GM21528 (cell line): Measurements from ENCODE around the gene FZD4.
"Not testable (repeated sequence)": the region's sequence is repeated elsewhere in the genome, so short reads cannot be mapped to it uniquely, and the experiment has no call there.

Experiments
- ATAC-seq: cut with Tn5 transposase; IDR thresholded peaks from one replicate; pipeline ENCODE4 v1.9.1; 2021; ENCODE audit warnings: mild to moderate bottlenecking, moderate library complexity; ENCODE audit not compliant: unreplicated experiment, low FRiP score

The FZD4 gene

DNA sequence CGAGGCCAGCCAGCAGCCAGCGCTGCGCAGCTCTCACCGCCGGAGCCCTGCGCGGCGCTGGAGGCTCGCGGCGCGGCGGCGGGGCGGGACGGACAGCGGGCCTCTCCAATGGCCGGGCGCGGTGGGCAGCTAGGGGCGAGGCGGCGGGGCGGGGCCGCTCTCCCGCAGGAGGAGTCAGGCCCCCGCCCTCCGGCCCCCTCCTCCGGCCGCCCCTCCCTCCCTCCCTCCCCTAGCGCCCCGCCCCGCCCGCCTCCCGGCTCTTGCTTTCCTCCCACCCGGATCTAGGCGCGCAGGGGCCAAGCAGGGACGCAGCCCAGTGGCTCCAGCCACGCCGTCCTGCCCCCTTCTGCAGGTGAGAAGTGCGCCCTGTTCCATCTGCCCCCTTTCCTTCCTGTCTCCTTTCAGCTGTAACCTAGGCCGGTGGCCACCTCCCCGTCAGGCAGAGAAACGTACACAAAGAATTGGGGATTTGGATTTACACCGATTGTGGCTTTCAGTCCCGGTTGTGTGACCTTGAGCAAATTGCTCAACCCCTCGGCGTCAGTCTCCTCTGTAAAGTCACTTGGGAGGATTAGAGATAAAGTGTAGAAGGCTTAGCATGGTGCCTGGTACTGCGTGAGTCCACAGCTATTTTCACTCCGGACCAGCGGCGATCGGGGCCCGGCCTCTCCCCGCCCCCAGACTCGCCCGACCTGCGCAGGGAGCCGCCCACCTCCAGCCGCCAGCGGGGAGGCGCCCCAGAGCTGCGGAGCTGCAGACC is at the start of gene FZD4:
Gene FZD4 (minus strand): TSS at position 35 of the 760 bp plus-strand sequence. CDS start 310 bp downstream, outside the sequence.
- peak; percentile 96 for ATAC-seq

DNA sequence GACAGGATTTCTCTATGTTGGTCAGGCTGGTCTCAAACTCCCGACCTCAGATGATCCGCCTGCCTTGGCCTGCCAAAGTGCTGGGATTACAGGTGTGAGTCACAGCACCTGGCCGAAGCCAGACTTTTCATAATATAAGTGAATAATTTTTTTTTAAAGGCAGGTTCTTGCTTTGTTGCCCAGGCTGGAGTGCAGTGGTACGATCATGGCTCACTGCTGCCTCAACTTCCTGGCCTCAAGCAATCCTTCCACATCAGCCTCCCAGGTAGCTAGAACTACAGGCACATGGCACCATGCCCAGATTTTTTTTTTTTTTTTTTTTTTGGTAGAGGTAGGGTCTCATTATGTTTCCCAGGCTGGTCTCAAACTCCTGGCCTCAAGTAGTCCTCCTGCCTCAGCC is 49.1 kb upstream of the FZD4 start:
- ATAC-seq = not testable (repeated sequence)

DNA sequence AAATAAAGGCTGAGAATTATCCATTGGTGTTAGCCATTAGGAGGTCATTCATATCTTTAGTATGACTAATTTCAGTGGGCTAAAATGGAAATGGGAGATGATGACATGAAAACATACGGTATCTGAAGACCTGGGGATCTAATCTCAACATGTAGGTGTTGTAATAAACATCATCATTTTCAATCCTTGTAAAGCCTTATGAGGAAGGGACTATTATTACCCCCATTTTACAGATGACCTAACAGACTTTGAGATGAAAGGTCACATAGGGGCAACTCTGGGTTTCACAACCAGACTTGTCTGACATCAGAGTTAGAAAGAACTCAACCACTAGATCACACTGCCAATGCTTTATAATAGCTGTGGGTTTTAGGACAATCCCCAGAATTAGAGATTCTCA is 47.7 kb upstream of the FZD4 start:
- no peak for ATAC-seq

DNA sequence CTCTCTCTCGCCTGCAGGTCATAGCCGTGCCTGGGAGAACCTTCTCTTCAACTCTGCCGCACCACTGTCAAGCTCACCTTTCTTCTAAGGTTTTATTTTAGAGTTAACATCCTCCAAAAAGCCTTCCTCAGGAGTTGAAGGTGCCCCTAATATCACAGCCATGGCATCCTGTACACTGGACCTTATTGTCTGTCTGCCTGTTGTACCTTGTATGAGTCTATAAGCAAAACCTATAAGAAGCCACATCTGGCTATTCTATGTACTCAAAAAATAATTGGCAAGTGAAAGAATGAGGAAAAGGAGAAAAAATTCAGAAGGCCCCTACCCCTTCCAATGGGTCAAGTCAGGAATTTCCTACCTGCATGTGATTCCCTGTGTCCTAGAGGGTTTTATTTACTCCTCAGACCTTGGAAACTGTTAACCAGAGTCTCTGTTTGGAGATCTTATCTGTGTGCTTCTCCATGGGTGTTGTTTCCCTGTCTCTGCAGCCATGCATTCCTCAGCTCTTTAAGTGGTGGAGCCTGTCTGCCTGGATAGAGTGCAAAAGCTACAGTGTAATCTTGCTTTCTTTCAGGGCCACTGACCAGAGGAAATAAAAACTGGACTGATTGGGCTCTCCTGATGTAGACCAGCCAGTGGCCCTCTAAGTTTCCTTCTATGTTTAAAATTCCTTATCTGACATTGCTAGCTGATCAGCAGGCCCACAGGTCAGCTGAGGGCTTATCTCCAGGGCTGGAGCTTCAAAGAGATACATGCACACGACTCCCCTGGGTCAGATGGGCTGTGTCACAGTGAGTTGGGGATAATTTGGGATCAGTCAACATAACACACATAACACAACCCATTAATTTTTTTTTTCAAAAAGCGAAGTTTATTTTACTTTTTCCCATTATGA is 44.9 kb upstream of the FZD4 start:
- ATAC-seq = no peak

DNA sequence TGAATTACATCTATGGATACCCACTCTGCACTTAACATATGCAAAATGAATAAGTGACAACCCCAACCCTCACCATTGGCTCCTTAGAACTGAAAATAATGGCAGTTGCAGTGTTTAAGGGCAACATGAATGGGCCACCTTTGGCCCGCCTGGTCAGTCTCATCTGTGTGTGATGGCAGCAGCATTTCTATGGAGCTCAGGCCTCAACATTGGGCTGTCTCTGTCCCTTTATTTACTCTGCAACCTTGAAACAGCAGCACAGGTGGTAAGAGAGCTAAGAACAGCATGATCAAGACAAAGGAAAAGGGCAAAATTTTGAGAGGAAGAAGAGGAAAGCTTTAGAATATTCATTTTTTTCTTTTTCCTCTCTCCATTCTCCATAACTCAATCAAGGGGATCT is 44.2 kb upstream of the FZD4 start:
- no peak for ATAC-seq

DNA sequence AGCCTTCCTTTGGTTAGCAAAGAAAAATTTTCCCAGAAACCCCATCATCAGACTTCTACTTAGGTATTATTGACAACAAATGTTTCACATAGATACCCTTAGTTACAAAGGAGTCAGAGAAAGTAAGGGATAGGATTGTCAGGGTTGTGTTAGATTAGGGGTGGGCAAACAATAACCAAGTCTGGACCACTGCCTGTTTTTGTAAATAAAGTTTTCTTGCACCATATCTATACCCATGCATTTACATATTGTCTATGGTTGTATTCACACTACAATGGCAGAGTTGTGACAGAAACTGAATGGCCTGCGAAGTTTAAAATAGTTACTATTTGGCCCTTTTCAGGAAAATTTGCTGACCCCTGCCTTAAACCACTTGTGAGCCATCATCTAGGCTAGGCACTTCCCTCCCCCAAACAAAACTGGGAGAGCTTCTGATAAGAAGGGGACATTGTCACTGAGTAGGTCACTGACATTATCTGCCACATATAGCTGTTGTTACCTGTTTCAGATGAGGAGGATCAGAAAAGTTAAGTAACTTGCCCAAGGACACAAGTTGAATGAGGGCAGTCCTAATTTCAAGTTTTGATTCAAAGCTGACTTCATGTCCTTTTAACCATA is 41.9 kb upstream of the FZD4 start:
- no peak for ATAC-seq

DNA sequence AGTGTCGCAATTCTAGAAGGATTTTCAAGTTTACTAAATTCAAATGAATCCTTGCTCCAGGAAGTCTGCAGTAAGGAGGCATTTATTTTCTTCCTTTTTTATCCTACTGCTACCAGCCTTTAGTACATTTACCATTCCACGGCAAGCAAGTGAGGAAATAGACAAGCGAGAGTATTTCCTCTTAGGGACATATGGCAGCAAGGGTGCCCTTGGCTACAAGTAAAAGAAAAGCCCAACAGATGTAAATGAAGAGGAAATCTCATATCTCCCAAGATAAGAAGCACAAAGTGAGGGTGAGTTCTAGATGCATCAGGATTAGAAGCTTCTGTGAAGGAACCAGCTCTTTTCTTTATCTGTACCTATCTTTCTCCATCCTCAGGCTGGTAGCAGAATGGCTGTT is 37.8 kb upstream of the FZD4 start:
- no peak for ATAC-seq

DNA sequence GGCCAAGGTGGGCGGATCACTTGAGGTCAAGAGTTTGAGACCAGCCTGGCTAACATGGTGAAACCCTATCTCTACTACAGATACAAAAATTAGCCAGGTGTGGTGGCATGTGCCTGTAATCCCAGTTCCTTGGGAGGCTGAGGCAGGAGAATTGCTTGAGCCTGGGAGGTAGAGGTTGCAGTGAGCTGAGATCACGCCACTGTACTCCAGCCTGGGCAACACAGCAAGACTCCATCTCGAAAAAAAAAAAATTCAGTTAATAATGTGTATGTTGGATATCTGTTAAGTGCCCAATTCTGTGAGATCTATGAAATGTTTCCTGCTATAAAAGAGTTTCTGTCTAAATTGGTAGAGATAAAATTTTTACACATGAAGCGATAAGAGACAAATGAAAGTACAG is 37.1 kb upstream of the FZD4 start:
- not testable (repeated sequence) for ATAC-seq

DNA sequence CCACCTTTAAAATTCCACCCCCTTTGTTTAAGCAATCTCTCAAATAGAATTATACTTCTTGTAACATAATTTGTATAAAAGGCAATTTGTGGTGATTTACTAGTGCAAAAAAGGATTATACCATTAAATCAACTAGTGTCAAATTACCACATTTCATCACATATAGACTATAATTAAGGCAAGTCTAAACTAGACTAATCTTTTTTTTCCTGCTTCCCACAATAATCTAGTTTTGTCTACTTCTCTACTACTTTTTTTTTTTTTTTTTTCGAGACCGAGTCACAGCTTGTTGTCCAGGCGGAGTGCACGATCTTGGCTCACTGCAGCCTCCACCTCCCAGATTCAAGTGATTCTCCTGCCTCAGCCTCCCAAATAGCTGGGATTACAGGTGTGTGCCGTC is 36.1 kb upstream of the FZD4 start:
- ATAC-seq = no peak

DNA sequence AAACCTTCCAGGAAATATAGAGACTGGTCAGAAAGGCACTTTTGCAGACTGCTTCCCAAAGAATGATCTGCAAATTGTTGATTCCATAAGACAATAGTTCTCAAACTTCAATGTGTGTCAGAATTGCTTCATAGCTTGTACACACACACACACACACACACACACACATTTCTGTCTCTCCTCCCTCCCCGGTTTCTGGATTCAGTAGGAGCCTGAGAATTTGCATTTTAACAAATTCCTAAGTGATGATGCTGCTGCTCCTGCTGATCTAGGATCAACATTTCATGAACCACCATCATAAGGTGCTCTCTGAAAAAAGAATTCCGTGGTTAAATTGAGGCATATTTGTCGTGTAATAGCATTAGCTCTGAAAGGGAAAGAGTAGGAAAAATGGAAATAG is 35.3 kb upstream of the FZD4 start:
- ATAC-seq = no peak

DNA sequence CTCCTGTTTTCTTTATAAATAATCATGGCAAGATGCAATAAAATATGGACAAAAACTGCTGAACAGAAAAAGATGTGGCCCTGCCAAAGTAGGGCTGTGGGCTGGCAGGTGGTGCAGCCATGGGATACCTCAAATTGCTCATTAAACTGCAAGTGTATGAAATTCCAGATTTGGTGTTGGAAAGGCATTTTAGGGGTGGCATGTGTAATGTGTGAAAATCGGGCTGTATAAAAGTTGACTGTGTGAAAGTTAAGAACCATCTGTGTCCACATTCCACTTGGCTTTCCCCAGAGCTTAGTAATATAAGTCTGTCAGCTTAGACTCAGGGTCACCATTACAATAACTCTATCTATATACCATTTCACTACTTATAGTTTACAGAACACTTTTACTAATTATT is 34.8 kb upstream of the FZD4 start:
- ATAC-seq = no peak

DNA sequence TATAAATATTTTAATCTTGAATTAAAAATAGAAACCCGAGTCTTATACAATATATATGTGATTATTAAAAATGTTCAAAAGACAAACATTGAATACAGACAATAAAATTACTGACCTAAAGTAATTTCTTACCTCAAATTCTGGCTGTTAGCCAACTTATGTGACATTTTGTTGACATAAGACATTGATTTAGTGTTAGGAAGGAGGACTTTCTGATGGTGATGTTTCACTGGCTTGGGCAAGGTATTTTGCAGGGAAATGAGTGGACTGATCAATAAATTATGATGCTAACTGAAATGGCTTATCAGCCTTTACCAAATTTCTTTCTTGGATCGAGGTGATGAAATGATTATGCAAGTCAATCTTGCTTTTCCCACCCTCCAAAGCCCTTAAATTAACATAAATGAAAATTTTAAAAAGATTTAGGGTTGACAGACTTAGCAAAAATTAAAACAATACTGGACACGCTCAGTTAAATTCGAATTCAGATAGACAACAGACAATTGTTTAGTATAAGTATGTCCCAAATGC is 33.2 kb upstream of the FZD4 start:
- no peak for ATAC-seq

DNA sequence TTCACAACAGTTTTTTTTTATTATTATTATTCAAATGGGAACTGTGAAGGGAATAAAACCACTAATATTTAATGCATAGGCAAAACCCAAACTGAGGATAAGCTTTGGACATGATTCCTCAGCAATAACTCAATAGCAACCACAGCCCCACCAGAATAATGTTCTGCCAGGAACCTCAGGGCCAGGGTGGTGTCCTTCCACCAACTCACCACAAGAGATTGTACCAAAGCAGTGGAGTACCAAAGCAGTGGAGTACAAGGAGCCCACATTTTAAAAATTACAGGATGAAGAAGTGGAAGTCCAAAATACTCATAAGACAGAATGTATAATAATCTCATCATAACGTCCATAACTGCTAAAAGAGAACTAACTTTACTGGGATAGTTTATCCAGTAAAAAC is 32.5 kb upstream of the FZD4 start:
- ATAC-seq = no peak

DNA sequence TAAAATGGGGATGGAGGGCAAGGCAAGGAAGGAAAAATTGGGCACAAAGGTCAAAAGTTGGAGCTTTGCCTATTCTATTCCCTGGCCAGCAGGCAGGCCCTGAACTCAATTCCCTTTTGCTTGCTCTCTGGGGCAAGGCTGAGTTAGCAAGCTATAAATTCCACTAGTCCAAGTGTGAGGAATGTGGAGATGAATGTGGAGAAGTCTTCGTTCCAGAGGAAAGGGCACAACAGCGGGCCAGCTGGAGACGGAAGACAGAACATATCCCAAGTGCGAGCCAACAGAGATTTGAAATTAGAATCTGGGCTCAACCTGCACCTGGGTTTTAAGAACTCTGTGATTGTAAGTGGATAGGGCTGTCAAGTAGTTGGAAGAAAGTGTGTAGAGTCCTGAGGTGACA is 29.5 kb upstream of the FZD4 start:
- ATAC-seq = no peak

DNA sequence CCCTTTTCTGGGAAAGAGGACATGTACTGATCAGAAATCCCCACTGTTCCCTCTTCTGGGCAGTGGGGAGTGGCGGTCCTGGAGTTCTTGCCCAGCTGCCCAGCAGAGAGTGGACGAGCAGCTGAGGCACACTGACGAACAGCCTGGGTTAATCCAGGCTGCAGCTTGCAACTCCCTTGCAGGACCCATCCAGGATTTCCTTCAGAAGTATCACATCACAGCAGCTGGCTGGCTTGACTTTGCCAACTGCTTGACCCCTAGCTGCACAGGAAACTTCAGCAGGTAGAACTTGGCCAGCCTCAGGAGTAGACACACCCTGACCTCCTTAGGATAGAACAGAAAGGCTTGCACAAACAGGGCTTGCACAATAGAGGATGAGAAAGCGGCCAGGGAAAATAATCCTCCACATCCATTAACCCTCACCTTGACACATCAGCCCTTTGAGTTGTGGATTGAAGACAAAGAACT is 27.9 kb upstream of the FZD4 start:
- ATAC-seq = no peak

DNA sequence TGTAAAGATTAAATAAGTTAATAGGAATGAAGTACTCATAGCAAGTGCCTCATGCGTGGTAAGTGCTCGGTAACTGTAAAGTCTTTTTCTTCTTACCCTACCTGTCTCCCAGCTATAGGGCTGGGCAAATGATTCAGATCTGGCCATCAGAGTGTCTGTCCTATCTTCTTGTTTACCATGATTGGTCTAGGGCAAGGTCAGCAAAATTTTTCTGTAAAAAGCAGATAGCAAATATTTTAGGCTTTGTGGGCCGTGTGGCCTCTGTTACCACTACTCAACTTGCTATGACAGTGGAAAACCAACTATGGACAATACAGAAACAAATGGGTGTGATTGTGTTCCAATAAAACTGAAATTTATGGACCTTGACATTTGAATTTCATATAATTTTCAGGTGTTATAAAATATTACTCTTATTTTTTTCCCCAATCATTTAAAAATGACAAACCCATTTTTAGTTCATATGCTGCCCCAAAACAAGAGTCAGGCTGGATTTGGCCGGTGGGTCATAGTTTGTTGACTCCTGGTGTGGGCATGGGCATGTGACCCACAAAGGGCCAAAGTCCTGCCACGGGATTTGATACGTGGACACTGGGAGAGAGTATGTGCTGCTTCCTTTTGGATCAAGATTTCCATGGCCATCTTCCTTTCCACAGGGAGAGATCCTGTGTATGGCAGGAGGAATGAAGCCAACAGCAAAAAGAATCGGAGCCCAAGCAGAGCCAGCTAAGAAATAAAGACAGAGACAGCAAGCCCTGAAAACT is 26.8 kb upstream of the FZD4 start:
- ATAC-seq = no peak

DNA sequence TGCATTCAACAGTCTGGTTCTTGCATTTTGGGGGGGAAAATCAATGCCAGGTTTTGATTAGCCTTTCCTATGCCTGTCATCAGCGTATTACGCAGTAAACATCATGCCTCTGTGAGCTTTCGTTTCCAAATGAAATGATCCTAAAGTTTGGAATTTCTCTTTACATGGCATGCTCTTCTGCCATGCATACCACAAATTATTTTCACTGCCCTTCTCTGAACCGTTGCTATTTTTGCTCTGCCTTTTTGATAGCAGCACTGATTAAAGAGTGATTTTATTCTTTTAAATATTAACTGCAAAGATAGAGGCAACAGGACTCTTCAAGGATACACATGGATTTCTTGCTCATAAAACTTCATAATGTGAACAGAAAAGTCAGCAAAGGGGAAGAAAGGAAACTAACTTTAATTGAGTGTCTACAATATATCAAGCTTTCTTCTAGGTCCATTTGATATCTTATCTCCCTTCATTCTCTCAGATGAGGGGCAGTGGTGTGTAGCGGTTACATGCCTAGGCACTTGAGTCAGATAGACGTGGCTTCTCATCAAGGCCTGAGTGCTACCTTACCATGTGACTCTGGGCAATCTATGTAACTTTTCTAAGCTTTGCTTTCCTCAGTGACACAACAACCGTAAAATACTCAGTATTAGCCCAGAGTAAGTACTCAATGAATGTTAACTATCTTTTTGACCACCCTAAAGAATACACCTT is 25.0 kb upstream of the FZD4 start:
- ATAC-seq = no peak

DNA sequence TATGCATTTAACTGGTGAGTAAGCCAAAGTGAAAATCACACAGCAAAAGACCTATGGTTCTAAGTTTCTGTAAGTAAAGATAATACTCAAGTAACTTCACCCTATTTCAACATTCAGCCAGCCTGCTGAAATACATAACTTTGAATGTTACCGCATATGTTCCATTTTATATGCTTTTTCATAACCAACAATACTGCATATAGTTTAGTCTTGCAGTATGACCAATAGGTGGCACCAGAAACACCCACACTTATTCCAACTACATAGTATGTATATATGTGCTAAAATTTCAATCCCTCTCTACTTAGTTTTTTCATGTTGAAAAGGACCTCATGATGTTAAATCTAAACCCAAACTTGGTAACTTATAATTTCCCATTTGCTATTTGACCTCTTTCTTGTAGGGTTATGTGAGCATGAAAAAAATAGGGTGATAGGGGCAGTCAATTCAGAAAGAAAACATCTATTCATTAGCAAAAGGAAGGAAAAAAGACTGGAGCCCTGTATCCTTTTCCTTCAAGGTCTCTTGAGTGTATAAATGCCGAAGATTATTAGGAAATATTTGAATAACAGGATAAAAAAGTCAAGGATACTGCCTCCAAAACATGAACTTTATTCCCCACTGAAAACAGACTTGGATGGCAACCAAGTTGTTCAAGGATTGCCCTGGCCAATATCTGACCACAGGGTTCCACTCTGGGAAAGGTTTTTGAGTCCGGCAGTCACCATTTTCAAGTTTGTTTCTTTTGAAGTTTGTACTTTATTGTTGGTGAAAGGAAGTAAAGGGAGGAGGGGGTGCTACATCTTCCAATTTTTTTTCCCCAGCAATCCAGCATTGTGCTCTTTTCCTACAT is 23.8 kb upstream of the FZD4 start:
- ATAC-seq = peak; percentile 61

DNA sequence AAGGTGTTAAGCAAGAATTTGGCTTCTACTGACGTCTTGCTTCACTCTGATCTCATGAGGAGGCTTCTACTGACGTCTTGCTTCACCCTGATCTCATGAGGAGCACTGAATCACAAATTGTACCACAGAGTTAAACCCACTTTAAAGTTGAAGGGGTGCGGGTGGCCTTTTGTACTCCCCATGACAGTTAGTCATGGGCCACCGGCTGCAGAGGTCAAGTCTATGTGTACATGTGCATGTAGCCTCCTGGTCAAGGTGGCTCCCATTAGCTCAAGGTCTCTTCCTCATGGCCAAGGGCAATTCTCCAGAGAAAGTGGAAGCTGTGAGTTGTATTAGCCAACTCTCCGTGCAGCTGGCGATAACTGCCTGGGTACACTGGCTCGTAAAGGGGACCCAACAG is 23.1 kb upstream of the FZD4 start:
- ATAC-seq = no peak
